Measurements from ENCODE around the gene LDLRAP1. TPM values are rescaled to one million over a fixed set of nuclear protein-coding genes. Genes with fewer than 3 reads are reported as not detected.

LDLRAP1 gene
- total and polyA plus RNA-seq, 7 experiments from 2014 or later = 28.1 to 853 (median 301) TPM

DNA sequence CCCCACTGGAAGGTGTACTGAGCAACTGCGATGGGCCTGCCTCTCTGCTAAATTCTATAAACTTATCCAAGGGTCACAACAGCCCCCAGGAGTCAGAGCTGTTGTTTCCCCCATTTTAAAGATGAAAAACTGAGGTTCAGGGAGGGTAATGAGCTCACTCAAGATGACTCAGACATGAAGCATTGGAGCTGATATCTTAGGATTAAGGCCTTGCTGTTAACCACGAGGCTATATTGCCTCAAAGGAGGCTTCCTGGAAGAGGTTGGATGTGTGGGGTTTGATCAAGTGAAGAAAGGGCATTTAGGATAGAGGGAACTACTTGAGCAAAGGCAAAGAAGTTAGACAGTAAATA, 6.7 kb downstream of the LDLRAP1 start:
- Histone ChIP-seq H3K4me3 (ENCODE audit: low read length) (peak overlapping the region; percentile 48), H3K27ac (ENCODE audit: low read depth, low read length) (peak overlapping the region; percentile 77), H3K36me3 (ENCODE audit: control insufficient read depth in 2 of 3, insufficient read depth in 3 of 3, low read length in 3 of 3) (peaks cover 0 to 19% (median 0%) of the 10 kb centered on the region in 3 experiments), H3K4me1 (ENCODE audit: control insufficient read depth in 2 of 2, insufficient read depth in 2 of 2, low read length in 2 of 2) (peaks cover 72 to 96% of the 10 kb centered on the region in 2 donors), H3K9me3 (ENCODE audit: control insufficient read depth in 2 of 3, low read length in 3 of 3) (no peaks in the 10 kb centered on the region), H3K27me3 (ENCODE audit: control insufficient read depth in 2 of 2, insufficient read depth in 2 of 2, low read length in 2 of 2) (no peaks in the 10 kb centered on the region)
- POLR2A ChIA-PET = interaction anchor here (0.8 to 16.0 kb wide), 8 partner anchors 11 to 269 kb away, joined by 3 to 442 read pairs (median 8); partner anchors contain the start of gene MTFR1L
- Mint-ChIP-seq H3K4me3 (peak overlapping the region; percentile 74 to 87 (median 85)), H3K27me3 (no peaks in the 10 kb centered on the region), H3K9me3 (peaks cover 0 to 1% (median 0%) of the 10 kb centered on the region in 11 donors), H3K4me1 (peaks cover 59 to 100% (median 92%) of the 10 kb centered on the region in 7 donors), H3K36me3 (peaks cover 0 to 16% (median 4%) of the 10 kb centered on the region in 5 donors), H3K27ac (peak overlapping the region; percentile 89 to 98 (median 96))
- CTCF ChIA-PET = interaction anchor here (0.7 to 3.4 kb wide), 5 partner anchors 15 to 252 kb away, joined by 3 to 36 read pairs (median 5); no protein-coding TSS in a partner anchor
- DNase-seq = no peak
- peak; percentile 12 for ATAC-seq
- intact Hi-C loops (cut with micrococcal nuclease) = no loop called here

DNA sequence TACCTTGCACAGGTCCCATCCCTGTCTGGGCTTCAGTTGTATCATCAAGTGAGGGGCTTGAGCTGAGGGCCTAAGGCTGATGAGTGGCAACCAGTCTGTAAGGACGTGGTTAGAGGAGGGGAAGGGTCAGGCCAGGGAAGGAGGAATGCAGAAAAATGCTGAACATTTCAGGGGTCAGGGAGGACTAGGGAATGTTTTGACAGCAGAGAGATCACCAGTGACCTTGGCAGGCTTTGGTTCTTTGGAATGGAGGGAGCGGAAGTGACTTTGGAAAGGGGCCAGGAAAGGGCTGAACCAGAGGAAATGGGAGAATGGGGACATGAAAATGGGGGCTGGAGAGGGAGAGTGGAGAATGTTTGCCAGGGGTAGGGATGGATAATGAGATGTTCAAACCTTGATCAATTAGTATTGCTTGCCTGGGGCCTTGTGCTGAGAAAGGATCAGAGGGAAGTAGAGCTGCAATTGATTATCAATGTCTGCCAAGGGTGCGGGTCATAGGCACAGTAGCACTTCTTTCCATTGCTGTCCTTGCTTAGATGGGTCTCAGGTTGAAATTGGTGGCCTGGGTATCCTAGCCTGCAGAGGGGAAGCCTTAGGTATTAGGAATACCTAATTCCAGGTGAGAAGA, 7.4 kb downstream of the LDLRAP1 start:
- Histone ChIP-seq H3K9me3 (ENCODE audit: control insufficient read depth in 2 of 3, low read length in 3 of 3) (no peaks in the 10 kb centered on the region), H3K4me3 (ENCODE audit: low read length) (peak overlapping the region; percentile 48), H3K27ac (ENCODE audit: low read depth, low read length) (peak overlapping the region; percentile 77), H3K27me3 (ENCODE audit: control insufficient read depth in 2 of 2, insufficient read depth in 2 of 2, low read length in 2 of 2) (no peaks in the 10 kb centered on the region), H3K4me1 (ENCODE audit: control insufficient read depth in 2 of 2, insufficient read depth in 2 of 2, low read length in 2 of 2) (peaks cover 68 to 96% of the 10 kb centered on the region in 2 donors), H3K36me3 (ENCODE audit: control insufficient read depth in 2 of 3, insufficient read depth in 3 of 3, low read length in 3 of 3) (peaks cover 0 to 26% (median 0%) of the 10 kb centered on the region in 3 experiments)
- H3K4me3 Mint-ChIP-seq = peak overlapping the region; percentile 41 to 87 (median 85)
- no peak for DNase-seq
- H3K27ac Mint-ChIP-seq = peak overlapping the region; percentile 89 to 98 (median 96)
- H3K27me3 Mint-ChIP-seq = no peaks in the 10 kb centered on the region
- intact Hi-C loops (cut with micrococcal nuclease) = no loop called here
- H3K36me3 Mint-ChIP-seq = peaks cover 4 to 19% (median 7%) of the 10 kb centered on the region in 5 donors
- ATAC-seq = no peak
- peaks cover 55 to 100% (median 92%) of the 10 kb centered on the region in 7 donors for H3K4me1 Mint-ChIP-seq
- ChIA-PET POLR2A (interaction anchor here (0.8 to 16.0 kb wide), 8 partner anchors 10 to 250 kb away, joined by 3 to 442 read pairs (median 4); no protein-coding TSS in a partner anchor), CTCF (interaction anchor here (0.7 to 3.4 kb wide), 4 partner anchors 9 to 22 kb away, joined by 3 to 36 read pairs (median 8); no protein-coding TSS in a partner anchor)
- H3K9me3 Mint-ChIP-seq = peaks cover 0 to 2% (median 0%) of the 10 kb centered on the region in 11 donors

DNA sequence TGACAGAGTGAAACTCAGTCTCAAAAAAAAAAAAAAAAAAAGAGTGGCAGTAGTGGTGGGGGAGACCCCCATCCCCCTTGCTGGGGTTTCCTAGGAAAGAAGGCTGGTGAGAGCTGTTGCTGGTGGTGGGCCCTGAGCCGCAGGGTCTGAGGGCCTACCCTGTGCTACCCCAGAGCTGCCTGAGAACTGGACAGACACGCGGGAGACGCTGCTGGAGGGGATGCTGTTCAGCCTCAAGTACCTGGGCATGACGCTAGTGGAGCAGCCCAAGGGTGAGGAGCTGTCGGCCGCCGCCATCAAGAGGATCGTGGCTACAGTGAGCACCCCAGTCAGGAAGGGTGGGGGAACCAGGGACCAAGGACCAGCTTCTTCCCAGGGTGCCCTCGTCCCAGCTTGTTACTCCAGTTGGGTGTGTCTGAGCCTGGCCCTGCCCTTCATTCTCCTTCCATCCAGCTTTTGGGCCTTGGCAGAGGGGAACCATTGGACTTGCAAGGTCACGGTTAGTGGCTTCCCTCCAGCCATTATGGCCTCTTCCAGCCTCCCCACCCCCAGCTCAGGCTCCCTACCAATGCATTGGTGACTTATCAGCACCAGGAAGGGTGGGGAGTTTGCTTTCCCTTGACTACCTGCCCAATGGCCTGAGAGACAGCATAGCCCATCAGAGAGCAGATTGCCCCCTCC, 10.5 kb downstream of the LDLRAP1 start:
- Histone ChIP-seq H3K4me3 (ENCODE audit: low read length) (no peak overlapping the region), H3K27me3 (ENCODE audit: control insufficient read depth in 2 of 2, insufficient read depth in 2 of 2, low read length in 2 of 2) (no peaks in the 10 kb centered on the region), H3K36me3 (ENCODE audit: control insufficient read depth in 2 of 3, insufficient read depth in 3 of 3, low read length in 3 of 3) (peaks cover 0 to 41% (median 11%) of the 10 kb centered on the region in 3 experiments), H3K27ac (ENCODE audit: low read depth, low read length) (peak overlapping the region; percentile 83), H3K4me1 (ENCODE audit: control insufficient read depth in 2 of 2, insufficient read depth in 2 of 2, low read length in 2 of 2) (peaks cover 71 to 100% of the 10 kb centered on the region in 2 donors), H3K9me3 (ENCODE audit: control insufficient read depth in 2 of 3, low read length in 3 of 3) (no peaks in the 10 kb centered on the region)
- intact Hi-C loops (cut with micrococcal nuclease) = no loop called here
- Mint-ChIP-seq H3K36me3 (peaks cover 9 to 34% (median 16%) of the 10 kb centered on the region in 5 donors), H3K4me1 (peaks cover 62 to 100% (median 97%) of the 10 kb centered on the region in 7 donors), H3K27me3 (no peaks in the 10 kb centered on the region), H3K4me3 (peak overlapping the region in 7 of 10 donors; percentile 45 to 87 (median 75)), H3K27ac (peak overlapping the region in 8 of 9 donors; percentile 90 to 98 (median 96)), H3K9me3 (peaks cover 0 to 2% (median 0%) of the 10 kb centered on the region in 11 donors)
- ChIA-PET POLR2A (interaction anchor here (1.1 to 15.3 kb wide), 4 partner anchors 9 to 266 kb away, joined by 3 to 442 read pairs (median 72); partner anchors contain the start of genes LDLRAP1 and MTFR1L), CTCF (interaction anchor here (0.6 to 4.3 kb wide), 4 partner anchors 12 to 70 kb away, joined by 3 to 18 read pairs (median 6); no protein-coding TSS in a partner anchor)
- DNase-seq (no peak), ATAC-seq (no peak)

GRCh38 chr1:25554430-25554780, 11.0 kb downstream of the LDLRAP1 start:
- peaks cover 68 to 100% of the 10 kb centered on the region in 2 donors for H3K4me1 ChIP-seq (ENCODE audit: control insufficient read depth in 2 of 2, insufficient read depth in 2 of 2, low read length in 2 of 2)
- H3K27ac Mint-ChIP-seq = peak overlapping the region in 8 of 9 donors; percentile 90 to 98 (median 96)
- H3K27me3 Mint-ChIP-seq = no peaks in the 10 kb centered on the region
- intact Hi-C loops (cut with micrococcal nuclease) = no loop called here
- H3K4me3 ChIP-seq (ENCODE audit: low read length) = no peak overlapping the region
- H3K27me3 ChIP-seq (ENCODE audit: control insufficient read depth in 2 of 2, insufficient read depth in 2 of 2, low read length in 2 of 2) = no peaks in the 10 kb centered on the region
- ATAC-seq (no peak), DNase-seq (no peak)
- H3K4me1 Mint-ChIP-seq = peaks cover 58 to 100% (median 97%) of the 10 kb centered on the region in 7 donors
- peak overlapping the region; percentile 83 for H3K27ac ChIP-seq (ENCODE audit: low read depth, low read length)
- CTCF ChIA-PET = interaction anchor here (0.6 to 4.3 kb wide), 3 partner anchors 11 to 51 kb away, joined by 3 to 18 read pairs (median 7); no protein-coding TSS in a partner anchor
- H3K36me3 Mint-ChIP-seq = peaks cover 9 to 38% (median 19%) of the 10 kb centered on the region in 5 donors
- H3K9me3 Mint-ChIP-seq = peaks cover 0 to 2% (median 0%) of the 10 kb centered on the region in 11 donors
- no peaks in the 10 kb centered on the region for H3K9me3 ChIP-seq (ENCODE audit: control insufficient read depth in 2 of 3, low read length in 3 of 3)
- H3K4me3 Mint-ChIP-seq = peak overlapping the region in 6 of 10 donors; percentile 23 to 99 (median 50)
- H3K36me3 ChIP-seq (ENCODE audit: control insufficient read depth in 2 of 3, insufficient read depth in 3 of 3, low read length in 3 of 3) = peaks cover 0 to 46% (median 14%) of the 10 kb centered on the region in 3 experiments
- POLR2A ChIA-PET = interaction anchor here (1.1 to 15.3 kb wide), 4 partner anchors 10 to 266 kb away, joined by 3 to 442 read pairs (median 72); partner anchors contain the start of genes LDLRAP1 and MTFR1L

GRCh38 chr1:25554886-25555752, 11.7 kb downstream of the LDLRAP1 start:
- H3K9me3 ChIP-seq (ENCODE audit: control insufficient read depth in 2 of 3, low read length in 3 of 3) = no peaks in the 10 kb centered on the region
- H3K36me3 Mint-ChIP-seq = peaks cover 12 to 38% (median 21%) of the 10 kb centered on the region in 5 donors
- H3K27ac Mint-ChIP-seq = peak overlapping the region in 8 of 9 donors; percentile 90 to 98 (median 96)
- H3K4me3 Mint-ChIP-seq = peak overlapping the region in 7 of 10 donors; percentile 45 to 99 (median 65)
- H3K9me3 Mint-ChIP-seq = peaks cover 0 to 2% (median 0%) of the 10 kb centered on the region in 11 donors
- ChIA-PET CTCF (interaction anchor here (4.3 kb wide), 1 partner anchor 11 kb away, joined by 18 read pairs; no protein-coding TSS in a partner anchor), POLR2A (interaction anchor here (0.8 to 15.3 kb wide), 6 partner anchors 10 to 265 kb away, joined by 3 to 442 read pairs (median 5); partner anchors contain the start of genes LDLRAP1 and MTFR1L)
- DNase-seq (no peak), ATAC-seq (no peak)
- no peaks in the 10 kb centered on the region for H3K27me3 Mint-ChIP-seq
- peaks cover 65 to 100% of the 10 kb centered on the region in 2 donors for H3K4me1 ChIP-seq (ENCODE audit: control insufficient read depth in 2 of 2, insufficient read depth in 2 of 2, low read length in 2 of 2)
- H3K27ac ChIP-seq (ENCODE audit: low read depth, low read length) = peak overlapping the region; percentile 83
- H3K4me1 Mint-ChIP-seq = peaks cover 58 to 100% (median 97%) of the 10 kb centered on the region in 7 donors
- peaks cover 0 to 50% (median 14%) of the 10 kb centered on the region in 3 experiments for H3K36me3 ChIP-seq (ENCODE audit: control insufficient read depth in 2 of 3, insufficient read depth in 3 of 3, low read length in 3 of 3)
- no peaks in the 10 kb centered on the region for H3K27me3 ChIP-seq (ENCODE audit: control insufficient read depth in 2 of 2, insufficient read depth in 2 of 2, low read length in 2 of 2)
- no peak overlapping the region for H3K4me3 ChIP-seq (ENCODE audit: low read length)
- intact Hi-C loops (cut with micrococcal nuclease) = no loop called here

All from naive thymus-derived CD4-positive, alpha-beta T cell (primary cell).